ENCODE data around the gene KCNJ6. TPM values are rescaled to one million over a fixed set of nuclear protein-coding genes. Genes with fewer than 3 reads are reported as not detected.

The KCNJ6 gene
- total RNA-seq, 1 experiment from 2014 or later, result not detected

DNA sequence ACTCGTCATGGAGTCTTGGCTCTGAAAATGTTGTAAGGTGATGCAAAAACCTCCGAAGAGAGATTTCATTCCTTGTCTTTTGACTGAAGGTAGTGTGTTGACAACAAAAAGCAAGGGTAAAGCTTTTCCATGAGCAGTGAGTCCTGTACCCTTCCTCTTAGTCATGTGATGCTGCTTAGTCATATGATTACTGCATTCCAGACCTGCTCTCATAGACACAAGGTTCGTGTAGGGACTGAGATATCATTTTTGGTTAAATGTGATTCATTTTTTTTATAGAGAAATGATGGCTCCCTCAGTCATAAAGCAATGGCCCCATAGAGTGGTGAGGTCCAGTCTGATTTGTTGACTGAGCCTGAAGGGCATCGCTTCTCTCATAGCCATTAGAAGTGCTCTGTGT lies 9.2 kb downstream of the KCNJ6 start:
- Histone ChIP-seq H3K4me3 (ENCODE audit: low read depth in 2 of 2, low read length in 2 of 2) (no peak overlapping the region), H3K27me3 (ENCODE audit: control insufficient read depth, insufficient read depth, low read length) (peaks cover 7% of the 10 kb centered on the region), H3K36me3 (ENCODE audit: control insufficient read depth, insufficient read depth, low read length) (no peaks in the 10 kb centered on the region), H3K9me3 (ENCODE audit: control insufficient read depth, insufficient read depth, low read depth, low read length) (no peaks in the 10 kb centered on the region), H3K4me1 (ENCODE audit: control insufficient read depth, insufficient read depth, low read length) (no peaks in the 10 kb centered on the region), H3K27ac (ENCODE audit: low read length) (no peak overlapping the region)
- TF ChIP-seq POLR2AphosphoS5 (IDR thresholded peaks at IDR 0.05; ENCODE audit: low read depth, low read length) (no peak), TCF7L2 (IDR thresholded peaks at IDR 0.05; ENCODE audit: low read depth, low read length) (no peak), SIN3A (IDR thresholded peaks at IDR 0.05; ENCODE audit: borderline replicate concordance, insufficient read depth, low read depth, low read length) (no peak)
- TF ChIP-seq, protein P1, sequence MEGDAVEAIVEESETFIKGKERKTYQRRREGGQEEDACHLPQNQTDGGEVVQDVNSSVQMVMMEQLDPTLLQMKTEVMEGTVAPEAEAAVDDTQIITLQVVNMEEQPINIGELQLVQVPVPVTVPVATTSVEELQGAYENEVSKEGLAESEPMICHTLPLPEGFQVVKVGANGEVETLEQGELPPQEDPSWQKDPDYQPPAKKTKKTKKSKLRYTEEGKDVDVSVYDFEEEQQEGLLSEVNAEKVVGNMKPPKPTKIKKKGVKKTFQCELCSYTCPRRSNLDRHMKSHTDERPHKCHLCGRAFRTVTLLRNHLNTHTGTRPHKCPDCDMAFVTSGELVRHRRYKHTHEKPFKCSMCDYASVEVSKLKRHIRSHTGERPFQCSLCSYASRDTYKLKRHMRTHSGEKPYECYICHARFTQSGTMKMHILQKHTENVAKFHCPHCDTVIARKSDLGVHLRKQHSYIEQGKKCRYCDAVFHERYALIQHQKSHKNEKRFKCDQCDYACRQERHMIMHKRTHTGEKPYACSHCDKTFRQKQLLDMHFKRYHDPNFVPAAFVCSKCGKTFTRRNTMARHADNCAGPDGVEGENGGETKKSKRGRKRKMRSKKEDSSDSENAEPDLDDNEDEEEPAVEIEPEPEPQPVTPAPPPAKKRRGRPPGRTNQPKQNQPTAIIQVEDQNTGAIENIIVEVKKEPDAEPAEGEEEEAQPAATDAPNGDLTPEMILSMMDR (IDR thresholded peaks at IDR 0.05), result no peak
- TF ChIP-seq, protein P2, sequence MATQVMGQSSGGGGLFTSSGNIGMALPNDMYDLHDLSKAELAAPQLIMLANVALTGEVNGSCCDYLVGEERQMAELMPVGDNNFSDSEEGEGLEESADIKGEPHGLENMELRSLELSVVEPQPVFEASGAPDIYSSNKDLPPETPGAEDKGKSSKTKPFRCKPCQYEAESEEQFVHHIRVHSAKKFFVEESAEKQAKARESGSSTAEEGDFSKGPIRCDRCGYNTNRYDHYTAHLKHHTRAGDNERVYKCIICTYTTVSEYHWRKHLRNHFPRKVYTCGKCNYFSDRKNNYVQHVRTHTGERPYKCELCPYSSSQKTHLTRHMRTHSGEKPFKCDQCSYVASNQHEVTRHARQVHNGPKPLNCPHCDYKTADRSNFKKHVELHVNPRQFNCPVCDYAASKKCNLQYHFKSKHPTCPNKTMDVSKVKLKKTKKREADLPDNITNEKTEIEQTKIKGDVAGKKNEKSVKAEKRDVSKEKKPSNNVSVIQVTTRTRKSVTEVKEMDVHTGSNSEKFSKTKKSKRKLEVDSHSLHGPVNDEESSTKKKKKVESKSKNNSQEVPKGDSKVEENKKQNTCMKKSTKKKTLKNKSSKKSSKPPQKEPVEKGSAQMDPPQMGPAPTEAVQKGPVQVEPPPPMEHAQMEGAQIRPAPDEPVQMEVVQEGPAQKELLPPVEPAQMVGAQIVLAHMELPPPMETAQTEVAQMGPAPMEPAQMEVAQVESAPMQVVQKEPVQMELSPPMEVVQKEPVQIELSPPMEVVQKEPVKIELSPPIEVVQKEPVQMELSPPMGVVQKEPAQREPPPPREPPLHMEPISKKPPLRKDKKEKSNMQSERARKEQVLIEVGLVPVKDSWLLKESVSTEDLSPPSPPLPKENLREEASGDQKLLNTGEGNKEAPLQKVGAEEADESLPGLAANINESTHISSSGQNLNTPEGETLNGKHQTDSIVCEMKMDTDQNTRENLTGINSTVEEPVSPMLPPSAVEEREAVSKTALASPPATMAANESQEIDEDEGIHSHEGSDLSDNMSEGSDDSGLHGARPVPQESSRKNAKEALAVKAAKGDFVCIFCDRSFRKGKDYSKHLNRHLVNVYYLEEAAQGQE (IDR thresholded peaks at IDR 0.05; ENCODE audit: insufficient read depth in 1 of 2, low read depth in 2 of 2, low read length in 1 of 2), result no peak
- no peak for ATAC-seq
- ChIA-PET CTCF (no interaction called here), POLR2A (no interaction called here)
- no TSS peak for BruUV-seq (replicated peaks)
- intact Hi-C loops (cut with micrococcal nuclease; ENCODE audit: unreplicated experiment) (no loop called here), in situ Hi-C loops (cut with HindIII; ENCODE audit: low pct_unique_long_range_greater_than_20kb, low sequenced_read_pairs) (no loop called here)
- DNase-seq (ENCODE audit: low read depth, low spot score), result no peak

DNA sequence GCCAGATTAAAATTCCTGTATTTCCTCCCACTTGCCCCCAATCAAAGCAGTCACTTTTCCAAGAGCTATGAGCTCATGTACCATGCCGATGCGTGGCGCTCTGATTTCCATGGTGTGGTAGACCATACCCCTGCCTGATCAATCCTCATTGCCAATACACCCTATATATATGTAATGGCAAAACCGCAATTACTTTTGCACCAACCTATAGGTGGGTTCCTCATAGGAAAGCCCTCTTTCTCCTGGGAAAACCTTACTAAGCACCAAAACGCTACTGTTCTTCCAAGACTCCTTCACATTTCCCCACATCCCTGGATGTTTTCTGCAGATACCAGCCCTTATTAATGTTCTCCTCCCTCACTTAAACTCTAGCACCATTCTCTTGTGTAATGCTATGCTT lies 11.0 kb downstream of the KCNJ6 start:
- no peaks in the 10 kb centered on the region for H3K4me1 ChIP-seq (ENCODE audit: control insufficient read depth, insufficient read depth, low read length)
- H3K36me3 ChIP-seq (ENCODE audit: control insufficient read depth, insufficient read depth, low read length), result no peaks in the 10 kb centered on the region
- no peak for TF ChIP-seq POLR2AphosphoS5 (IDR thresholded peaks at IDR 0.05; ENCODE audit: low read depth, low read length)
- TF ChIP-seq, protein P2 (IDR thresholded peaks at IDR 0.05; ENCODE audit: insufficient read depth in 1 of 2, low read depth in 2 of 2, low read length in 1 of 2), result no peak
- no peak for TF ChIP-seq TCF7L2 (IDR thresholded peaks at IDR 0.05; ENCODE audit: low read depth, low read length)
- TF ChIP-seq, protein P1 (IDR thresholded peaks at IDR 0.05), result no peak
- no peak for TF ChIP-seq SIN3A (IDR thresholded peaks at IDR 0.05; ENCODE audit: borderline replicate concordance, insufficient read depth, low read depth, low read length)
- intact Hi-C loops (cut with micrococcal nuclease; ENCODE audit: unreplicated experiment) (no loop called here), in situ Hi-C loops (cut with HindIII; ENCODE audit: low pct_unique_long_range_greater_than_20kb, low sequenced_read_pairs) (no loop called here)
- peaks cover 3% of the 10 kb centered on the region; the same call in 1 of the 2 replicates for H3K27me3 ChIP-seq (ENCODE audit: control insufficient read depth, insufficient read depth, low read length)
- no peak for ATAC-seq
- ChIA-PET POLR2A (no interaction called here), CTCF (no interaction called here)
- no peaks in the 10 kb centered on the region for H3K9me3 ChIP-seq (ENCODE audit: control insufficient read depth, insufficient read depth, low read depth, low read length)
- H3K27ac ChIP-seq (ENCODE audit: low read length), result no peak overlapping the region
- DNase-seq (ENCODE audit: low read depth, low spot score), result no peak
- BruUV-seq (replicated peaks), result no TSS peak
- H3K4me3 ChIP-seq (ENCODE audit: low read depth in 2 of 2, low read length in 2 of 2), result no peak overlapping the region
